ENCODE measurements around the gene SPG21. TPM values are rescaled to one million over a fixed set of nuclear protein-coding genes. Genes with fewer than 3 reads are reported as not detected.

SPG21 gene
- total and polyA plus RNA-seq, 11 donors = 34.9 to 70.3 (median 48.7) TPM

- Histone ChIP-seq H3K4me1 (peaks cover 0 to 35% (median 10%) of the 10 kb centered on the region in 12 donors), H3K9me3 (no peaks in the 10 kb centered on the region), H3K27ac (peak overlapping the region in 8 of 12 donors; percentile 70 to 90 (median 77)), H3K4me3 (peak overlapping the region in 11 of 12 donors; percentile 61 to 99 (median 90)), H3K27me3 (peaks cover 0 to 5% (median 0%) of the 10 kb centered on the region in 9 donors), H3K36me3 (peaks cover 0 to 21% (median 17%) of the 10 kb centered on the region in 9 donors)
- ATAC-seq (no peak), DNase-seq (no peak)
- TF ChIP-seq CTCF (IDR thresholded peaks at IDR 0.05) (no peak), POLR2A (IDR thresholded peaks at IDR 0.05) (no peak)
- intact Hi-C loops (cut with DNase I) = loop anchor here in 8 of 10 donors (1.0 to 10.0 kb wide), 7 partner anchors 39 to 268 kb away; partner anchors contain the start of genes RNU5A-1 (in 2 of the 8) and KBTBD13 (in 1 of the 8)
- 61 to 64% (median 63%) methylated on average over 12 of the region's 12 CpGs for WGBS, 4 donors
Observed at GRCh38 chr15:65029736-65030208, 40.1 kb upstream of the SPG21 start.

DNA sequence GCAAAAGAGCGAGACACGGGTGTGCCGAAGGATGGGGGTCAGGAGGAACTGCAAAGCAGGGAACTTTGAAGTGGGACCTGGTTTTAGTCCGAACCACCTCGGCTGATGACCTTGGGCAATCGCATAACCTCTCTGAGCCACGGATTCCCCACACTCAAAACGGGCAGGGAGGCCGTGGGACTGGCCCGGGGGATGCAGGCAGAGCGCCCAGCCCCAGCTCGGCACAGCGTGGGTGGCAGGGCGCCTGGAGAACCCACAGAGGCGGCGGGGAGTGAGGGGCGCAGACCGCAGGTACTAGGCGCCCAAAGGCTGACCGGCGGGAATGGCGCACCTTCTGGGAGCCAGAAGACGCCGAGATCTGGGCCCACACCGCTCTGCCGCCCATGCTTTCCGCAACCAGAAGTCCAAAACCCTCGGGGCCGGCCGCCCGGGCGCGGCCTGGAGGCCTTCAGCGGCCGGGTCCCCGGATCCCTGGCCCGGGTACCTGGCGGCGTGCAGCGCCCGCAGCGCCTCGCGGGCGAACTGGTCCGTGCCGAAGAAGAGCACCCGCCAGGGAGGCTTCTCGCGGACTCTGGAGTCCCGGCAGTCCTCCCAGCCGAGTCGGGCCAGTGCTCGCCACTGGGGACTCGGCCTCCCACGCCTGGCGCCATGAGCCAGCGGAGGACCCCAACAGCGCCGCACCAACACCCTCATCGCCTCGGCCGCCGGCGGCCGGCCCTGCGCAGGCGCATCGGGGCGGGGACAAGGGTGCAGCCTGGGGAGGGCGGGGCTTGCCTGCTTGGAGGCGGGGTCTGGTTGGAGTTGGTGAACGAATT, 39.4 kb upstream of the SPG21 start, which contains the start of gene MTFMT:
Gene MTFMT (minus strand): TSS at position 719 of the 815 bp plus-strand sequence. CDS start 26 bp downstream, at position 693.
- Histone ChIP-seq H3K36me3 (peaks cover 0 to 28% (median 23%) of the 10 kb centered on the region in 9 donors), H3K4me3 (peak within 1 kb of the TSS; percentile 61 to 99 (median 84)), H3K27ac (peak within 1 kb of the TSS in 11 of 12 donors; percentile 64 to 90 (median 77)), H3K4me1 (peaks cover 0 to 34% (median 10%) of the 10 kb centered on the region in 12 donors), H3K27me3 (peaks cover 0 to 5% (median 0%) of the 10 kb centered on the region in 9 donors), H3K9me3 (no peaks in the 10 kb centered on the region)
- intact Hi-C loops (cut with DNase I) = loop anchor here in 1 of 10 donors (1.0 kb wide), 1 partner anchor 39 kb away; no protein-coding TSS in a partner anchor
- DNase-seq = peak; percentile 92 to 97 (median 94)
- 0 to 1% (median 1%) methylated on average over 39 to 73 of the region's 73 CpGs for WGBS, 4 donors
- peak; percentile 90 to 97 (median 96) for ATAC-seq
- TF ChIP-seq CTCF (IDR thresholded peaks at IDR 0.05) = peak in 2 of 12 donors; percentile 15 to 23
- peak; percentile 60 to 93 for TF ChIP-seq POLR2A (IDR thresholded peaks at IDR 0.05)

- 60 to 67% (median 61%) methylated on average over 10 of the region's 10 CpGs for WGBS, 4 donors
- no peak for ATAC-seq
Observed at GRCh38 chr15:65028338-65028737, 38.6 kb upstream of the SPG21 start.

More at GRCh38 chr15:65028338-65028737, 38.6 kb upstream of the SPG21 start:
- peak overlapping the region in 5 of 12 donors; percentile 70 to 88 (median 74) for H3K27ac ChIP-seq
- peaks cover 0 to 26% (median 10%) of the 10 kb centered on the region in 12 donors for H3K4me1 ChIP-seq
- peaks cover 0 to 5% (median 0%) of the 10 kb centered on the region in 9 donors for H3K27me3 ChIP-seq
- no peaks in the 10 kb centered on the region for H3K9me3 ChIP-seq
- intact Hi-C loops (cut with DNase I) = no loop called here
- H3K36me3 ChIP-seq = peaks cover 0 to 36% (median 31%) of the 10 kb centered on the region in 9 donors
- DNase-seq = no peak
- H3K4me3 ChIP-seq = peak overlapping the region in 10 of 12 donors; percentile 61 to 99 (median 84)
- TF ChIP-seq POLR2A (IDR thresholded peaks at IDR 0.05) = no peak
- no peak for TF ChIP-seq CTCF (IDR thresholded peaks at IDR 0.05)
